MG63 (cell line): ENCODE measurements around the gene DMTF1. TPM values are rescaled to one million over a fixed set of nuclear protein-coding genes. Genes with fewer than 3 reads are reported as not detected.
"Not testable (repeated sequence)": the region's sequence is repeated elsewhere in the genome, so short reads cannot be mapped to it uniquely, and the experiment has no call there.

Experiments
- DNase-seq: peaks from one replicate; pipeline ENCODE4 v3.0.0-alpha.2; 2020
- H3K27me3 ChIP-seq: fragments of 250-450 bp; sonication (Bioruptor Pico); 2 replicates; pipeline ENCODE4 v1.5.1; 2020; ENCODE audit warnings: mild to moderate bottlenecking, moderate library complexity
- H3K36me3 ChIP-seq: fragments of 250-450 bp; sonication (Bioruptor Pico); 2 replicates; pipeline ENCODE4 v1.5.1; 2020; ENCODE audit warnings: mild to moderate bottlenecking, moderate library complexity
- H3K4me3 ChIP-seq: fragments of 250-450 bp; sonication (Bioruptor Pico); 2 replicates; pipeline ENCODE4 v1.5.1; 2020; ENCODE audit warnings: mild to moderate bottlenecking, moderate library complexity
- H3K9me3 ChIP-seq: fragments of 250-450 bp; sonication (Bioruptor Pico); 2 replicates; pipeline ENCODE4 v1.5.1; 2020; ENCODE audit warnings: mild to moderate bottlenecking, moderate library complexity
- total RNA-seq: library from RNA; depleted of rRNA; stranded (reverse); fragments of >200 nt; shearing (Covaris generic); gene quantifications from 2 replicates; pipeline ENCODE4 v1.2.3, GENCODE V29; 2014; ENCODE audit warnings: low replicate concordance; rRNA removed

The DMTF1 gene
- total RNA-seq, 1 experiment from 2014 or later: 11.2 TPM

DNA sequence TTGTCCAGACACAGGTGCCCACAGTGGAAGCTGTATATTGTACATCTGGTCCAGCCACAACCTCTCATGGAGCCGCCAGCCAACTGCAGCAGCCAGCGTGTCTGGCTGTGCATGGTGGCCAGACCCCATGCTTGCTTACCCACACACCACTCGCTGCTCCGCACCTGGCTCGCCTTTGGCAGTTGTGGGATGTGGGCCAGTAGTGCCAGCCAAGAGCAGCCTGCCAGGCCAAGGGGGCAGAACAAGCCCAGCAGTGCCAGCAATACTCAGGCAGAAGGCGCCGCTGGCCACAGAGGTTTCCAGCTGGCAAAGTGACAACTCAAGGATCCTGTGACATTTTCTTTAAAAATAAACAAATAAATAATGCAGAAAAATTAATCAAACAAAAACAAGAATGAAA, 79.0 kb downstream of the DMTF1 start:
- no peak overlapping the region for H3K4me3 ChIP-seq
- no peaks in the 10 kb centered on the region for H3K9me3 ChIP-seq
- H3K36me3 ChIP-seq: no peaks in the 10 kb centered on the region
- H3K27me3 ChIP-seq: no peaks in the 10 kb centered on the region
- peak; percentile 61 for DNase-seq

DNA sequence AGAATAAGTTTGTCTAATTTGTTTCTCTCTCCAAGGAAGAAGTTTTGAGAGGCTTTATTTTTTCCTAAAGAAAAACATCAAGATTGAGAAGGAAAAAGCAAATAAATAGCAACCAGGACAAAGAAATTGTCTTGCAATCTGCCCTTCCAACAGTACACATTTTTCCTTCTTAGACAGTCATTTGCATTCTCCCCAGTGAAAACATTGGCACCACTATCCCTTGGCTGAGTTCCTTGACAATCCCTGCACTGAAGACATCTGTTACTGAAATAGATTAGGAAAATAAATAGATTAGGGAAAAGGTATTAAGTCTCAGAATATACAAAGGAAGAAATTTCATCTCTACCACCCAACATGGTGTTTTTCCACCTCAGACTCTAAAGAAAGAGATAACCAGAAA, 79.5 kb downstream of the DMTF1 start:
- DNase-seq: peak; percentile 17
- Histone ChIP-seq H3K9me3 (no peaks in the 10 kb centered on the region), H3K4me3 (no peak overlapping the region), H3K27me3 (no peaks in the 10 kb centered on the region), H3K36me3 (no peaks in the 10 kb centered on the region)

DNA sequence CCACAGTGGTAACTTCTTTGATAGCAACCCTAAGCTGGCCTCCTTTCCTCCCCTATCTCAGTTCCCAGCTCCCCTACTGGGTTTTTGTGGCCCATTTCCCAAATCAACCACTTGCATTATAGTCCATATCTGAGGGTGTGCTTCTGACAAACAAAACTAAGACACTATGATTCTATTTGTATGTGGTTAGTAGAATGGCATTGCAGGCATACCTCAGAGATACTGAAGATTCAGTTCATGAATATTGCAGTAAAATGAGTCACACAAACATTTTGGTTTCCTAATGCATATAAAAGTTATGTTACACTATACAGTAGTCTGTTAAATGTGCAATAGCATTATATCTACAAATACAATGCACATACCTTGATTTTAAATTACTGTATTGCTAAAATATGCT, 82.7 kb downstream of the DMTF1 start:
- Histone ChIP-seq H3K4me3 (no peak overlapping the region), H3K9me3 (no peaks in the 10 kb centered on the region), H3K36me3 (no peaks in the 10 kb centered on the region), H3K27me3 (no peaks in the 10 kb centered on the region)
- no peak for DNase-seq

DNA sequence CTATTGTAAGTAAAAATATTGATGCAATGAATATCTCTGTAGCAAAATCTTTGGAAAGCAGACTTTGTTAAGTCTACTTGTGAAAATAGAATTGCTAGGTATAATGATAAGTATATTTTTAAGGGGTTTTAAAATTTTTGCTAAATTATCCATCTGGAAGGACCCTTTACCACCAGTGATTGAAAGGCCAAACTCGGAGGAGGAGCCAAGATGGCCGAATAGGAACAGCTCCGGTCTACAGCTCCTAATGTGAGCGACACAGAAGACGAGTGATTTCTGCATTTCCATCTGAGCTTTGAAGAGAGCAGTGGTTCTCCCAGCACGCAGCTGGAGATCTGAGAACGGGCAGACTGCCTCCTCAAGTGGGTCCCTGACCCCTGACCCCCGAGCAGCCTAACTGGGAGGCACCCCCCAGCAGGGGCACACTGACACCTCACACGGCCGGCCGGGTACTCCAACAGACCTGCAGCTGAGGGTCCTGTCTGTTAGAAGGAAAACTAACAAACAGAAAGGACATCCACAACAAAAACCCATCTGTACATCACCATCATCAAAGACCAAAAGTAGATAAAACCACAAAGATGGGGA, 86.3 kb downstream of the DMTF1 start:
- not testable (repeated sequence) for DNase-seq, H3K4me3 ChIP-seq, H3K27me3 ChIP-seq, H3K9me3 ChIP-seq, H3K36me3 ChIP-seq

DNA sequence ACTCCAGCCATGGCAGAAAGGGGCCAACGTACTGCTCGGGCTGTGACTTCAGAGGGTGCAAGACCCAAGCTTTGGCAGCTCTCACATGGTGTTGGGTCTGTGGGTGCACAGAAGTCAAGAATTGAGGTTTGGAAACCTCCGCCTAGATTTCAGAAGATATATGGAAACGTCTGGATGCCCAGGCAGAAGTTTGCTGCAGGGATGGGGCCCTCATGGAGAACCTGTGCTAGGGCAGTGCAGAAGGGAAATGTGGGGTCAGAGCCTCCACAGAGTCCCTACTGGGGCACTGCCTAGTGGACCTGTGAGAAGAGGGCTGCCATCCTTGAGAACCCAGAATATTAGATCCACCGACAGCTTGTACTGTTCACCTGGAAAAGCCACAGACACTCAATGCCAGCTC, 93.4 kb downstream of the DMTF1 start:
- H3K27me3 ChIP-seq, H3K9me3 ChIP-seq, DNase-seq, H3K36me3 ChIP-seq, H3K4me3 ChIP-seq: not testable (repeated sequence)

Other genes starting within 250 kb of the DMTF1 start
- not detected in 2 replicates for gene ELAPOR2, start 92.8 kb upstream of the DMTF1 start, total RNA-seq
- gene TMEM243, start 67.3 kb downstream of the DMTF1 start, total RNA-seq: 12.9 and 24.7 TPM in 2 replicates
- gene CROT, start 193.2 kb downstream of the DMTF1 start, total RNA-seq: 3.3 and 4.5 TPM in 2 replicates